NCI-H1417 (cell line): ENCODE data around the gene CCDC77.

Experiments
- DNase-seq, 3 experiments: peaks; one replicate each; lab custom pipeline; 2025; lab: John Stamatoyannopoulos, UW

Gene CCDC77

GRCh38 chr12:452667-453210, 51.3 kb downstream of the CCDC77 start:
- no peak for DNase-seq

GRCh38 chr12:454833-455232, 53.4 kb downstream of the CCDC77 start:
- DNase-seq, result no peak

GRCh38 chr12:455821-456220, 54.4 kb downstream of the CCDC77 start:
- DNase-seq, result no peak

GRCh38 chr12:457676-458075, 56.2 kb downstream of the CCDC77 start:
- no peak for DNase-seq

GRCh38 chr12:459050-459429, 57.6 kb downstream of the CCDC77 start:
- DNase-seq, result no peak

- peak; percentile 65 to 95 (median 94) for DNase-seq
These were observed 58.2 kb downstream of the CCDC77 start, which contains the start of gene B4GALNT3 for GRCh38 chr12:459430-460258. TSS of gene B4GALNT3 (plus strand) at chr12:459939. CDS start at chr12:460377, 438 bp downstream.

GRCh38 chr12:460261-461230, 59.1 kb downstream of the CCDC77 start:
- DNase-seq, result peak in 2 of 3 experiments; percentile 75 to 79

GRCh38 chr12:461425-461824, 60.0 kb downstream of the CCDC77 start:
- DNase-seq, result no peak

GRCh38 chr12:462936-463705, 61.7 kb downstream of the CCDC77 start:
- DNase-seq, result peak in 2 of 3 experiments; percentile 16 to 40

- peak in 1 of 3 experiments; percentile 11 for DNase-seq
These were observed 63.2 kb downstream of the CCDC77 start for GRCh38 chr12:464484-465267.

GRCh38 chr12:466039-466438, 64.6 kb downstream of the CCDC77 start:
- DNase-seq, result no peak

- no peak for DNase-seq
These were observed 65.3 kb downstream of the CCDC77 start for GRCh38 chr12:466762-467161.

- no peak for DNase-seq
These were observed 66.1 kb downstream of the CCDC77 start for GRCh38 chr12:467591-467990.

- DNase-seq, result no peak
These were observed 67.4 kb downstream of the CCDC77 start for GRCh38 chr12:468671-469389.

- DNase-seq, result no peak
These were observed 68.7 kb downstream of the CCDC77 start for GRCh38 chr12:470133-470532.

- no peak for DNase-seq
These were observed 71.8 kb downstream of the CCDC77 start for GRCh38 chr12:473198-473597.

- DNase-seq, result no peak
These were observed 72.6 kb downstream of the CCDC77 start for GRCh38 chr12:473863-474577.

- DNase-seq, result no peak
These were observed 73.8 kb downstream of the CCDC77 start for GRCh38 chr12:475286-475685.

- DNase-seq, result no peak
These were observed 77.7 kb downstream of the CCDC77 start for GRCh38 chr12:479161-479560.
